HG03521 (cell line): Measurements from ENCODE around the gene SLC1A5.

ENCODE experiments used
- ATAC-seq: cut with Tn5 transposase; IDR thresholded peaks from one replicate; pipeline ENCODE4 v1.9.1; 2021; ENCODE audit warnings: mild to moderate bottlenecking, moderate library complexity; ENCODE audit not compliant: unreplicated experiment

The SLC1A5 gene

DNA sequence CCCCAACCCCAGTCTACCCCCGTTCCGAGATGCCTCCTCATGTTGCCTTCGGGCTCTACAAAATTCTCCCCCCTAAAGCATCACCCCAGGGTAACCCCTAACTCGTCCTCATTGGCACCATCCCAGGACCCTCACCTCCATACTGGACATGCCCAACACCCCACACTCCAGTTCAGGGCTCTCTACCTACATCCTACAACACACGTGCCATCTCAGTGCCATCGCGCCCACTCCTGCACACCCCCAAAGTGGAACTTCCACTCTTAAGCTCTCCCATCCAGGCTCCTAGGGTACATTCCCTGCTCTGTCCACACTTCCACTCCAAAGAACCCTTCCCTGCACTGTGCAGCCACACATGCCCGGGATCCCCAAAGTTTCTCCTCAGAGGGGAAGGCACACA, 43.4 kb downstream of the SLC1A5 start:
- ATAC-seq = no peak

DNA sequence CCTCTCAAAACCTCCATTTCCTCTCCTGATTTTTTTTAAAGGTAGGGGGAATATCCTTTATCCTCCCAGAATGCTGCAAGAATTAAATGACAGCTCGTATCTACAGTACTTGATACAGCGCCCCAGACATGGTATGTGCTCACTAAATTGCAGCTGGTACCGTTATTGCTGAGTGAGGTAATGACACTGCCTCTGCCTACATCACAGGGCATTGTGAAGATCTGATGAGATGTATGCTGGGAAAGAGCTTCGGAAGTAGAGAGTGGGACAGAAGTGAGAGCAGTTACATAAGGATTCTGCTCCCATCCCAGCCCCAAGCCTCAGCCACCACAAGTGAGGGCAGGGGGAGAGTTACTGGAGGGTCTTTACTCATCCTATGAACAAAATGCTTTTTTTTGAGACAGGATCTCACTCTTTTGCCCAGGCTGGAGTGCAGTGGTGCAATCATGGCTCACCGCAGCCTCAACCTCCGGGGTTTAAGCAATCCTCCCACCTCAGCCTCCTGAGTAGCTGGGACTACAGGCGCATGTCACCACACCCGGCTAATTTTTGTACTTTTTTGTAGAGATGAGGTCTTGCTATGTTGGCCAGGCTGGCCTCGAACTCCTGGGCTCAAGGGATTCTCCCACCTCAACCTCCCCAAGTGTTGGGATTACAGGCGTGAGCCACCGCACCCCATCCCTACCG, 44.2 kb downstream of the SLC1A5 start:
- no peak for ATAC-seq

- no peak for ATAC-seq
These were observed 45.4 kb downstream of the SLC1A5 start for GRCh38 chr19:46742926-46743480.

DNA sequence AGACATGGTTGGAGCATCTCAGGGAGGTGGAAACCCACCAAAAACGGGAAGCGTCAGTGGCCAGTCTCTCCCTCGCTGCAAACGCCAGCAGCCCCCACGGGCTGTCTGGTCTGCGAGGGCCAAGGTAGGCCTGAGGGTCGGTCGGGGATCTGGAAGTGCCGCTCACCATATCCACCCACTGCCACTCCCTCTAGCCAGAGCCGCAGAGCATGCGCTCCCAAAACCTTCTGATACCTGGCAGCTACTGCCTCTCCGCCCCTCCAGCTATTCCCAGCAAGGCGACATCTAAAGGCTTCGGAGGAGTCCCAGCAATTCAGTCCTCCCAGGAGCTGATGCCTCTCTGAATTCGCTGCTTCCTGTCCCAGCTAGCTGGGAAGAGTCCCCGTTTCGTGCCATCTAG, 46.9 kb downstream of the SLC1A5 start:
- ATAC-seq = no peak

DNA sequence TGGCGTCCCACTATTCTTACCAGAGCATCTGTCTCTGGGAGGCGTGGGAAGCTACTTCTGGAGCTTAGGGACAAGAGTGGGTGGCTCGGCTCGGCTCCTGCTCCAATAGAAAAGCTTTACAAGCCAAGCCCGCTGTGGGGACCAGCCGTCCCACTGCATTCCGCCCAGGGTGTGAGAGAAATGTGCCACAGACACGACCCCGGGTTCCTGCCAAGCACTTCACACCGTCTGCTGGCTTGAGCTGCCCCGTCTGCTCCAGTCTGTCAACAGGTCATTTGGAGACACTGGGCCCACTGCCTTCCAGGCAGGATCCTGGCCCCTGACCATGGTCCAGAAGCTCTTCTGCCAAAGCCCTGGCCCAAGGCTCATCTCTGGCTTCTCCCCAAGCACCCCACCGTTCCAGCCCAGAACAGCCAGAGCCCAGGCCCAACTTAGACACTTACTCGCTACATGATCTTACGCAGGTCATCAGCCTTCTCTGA, 49.1 kb downstream of the SLC1A5 start:
- ATAC-seq = no peak

DNA sequence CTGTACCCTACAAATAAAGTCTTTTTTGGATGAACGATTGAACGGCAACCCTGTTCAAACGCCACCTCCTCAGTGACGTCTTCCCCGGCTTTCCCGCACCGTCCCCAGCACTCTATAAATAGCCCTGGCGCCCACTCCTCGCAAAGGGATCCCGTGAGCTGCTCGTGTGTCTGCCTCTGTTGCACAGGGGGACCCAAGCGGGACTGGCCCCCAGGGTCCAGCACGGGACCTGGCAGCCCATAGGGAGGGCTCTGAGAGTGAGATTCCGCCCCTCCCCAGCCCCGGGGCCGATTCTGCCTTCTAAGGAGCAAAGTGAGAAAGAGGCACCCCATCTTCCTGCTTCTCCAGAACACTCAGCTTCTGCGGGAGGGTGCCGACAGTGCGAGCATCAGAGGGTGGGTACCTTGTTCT, 50.6 kb downstream of the SLC1A5 start:
- ATAC-seq = no peak

- no peak for ATAC-seq
These were observed 51.1 kb downstream of the SLC1A5 start for GRCh38 chr19:46737298-46737654.

- ATAC-seq = no peak
These were observed 51.7 kb downstream of the SLC1A5 start for GRCh38 chr19:46736531-46737297.

DNA sequence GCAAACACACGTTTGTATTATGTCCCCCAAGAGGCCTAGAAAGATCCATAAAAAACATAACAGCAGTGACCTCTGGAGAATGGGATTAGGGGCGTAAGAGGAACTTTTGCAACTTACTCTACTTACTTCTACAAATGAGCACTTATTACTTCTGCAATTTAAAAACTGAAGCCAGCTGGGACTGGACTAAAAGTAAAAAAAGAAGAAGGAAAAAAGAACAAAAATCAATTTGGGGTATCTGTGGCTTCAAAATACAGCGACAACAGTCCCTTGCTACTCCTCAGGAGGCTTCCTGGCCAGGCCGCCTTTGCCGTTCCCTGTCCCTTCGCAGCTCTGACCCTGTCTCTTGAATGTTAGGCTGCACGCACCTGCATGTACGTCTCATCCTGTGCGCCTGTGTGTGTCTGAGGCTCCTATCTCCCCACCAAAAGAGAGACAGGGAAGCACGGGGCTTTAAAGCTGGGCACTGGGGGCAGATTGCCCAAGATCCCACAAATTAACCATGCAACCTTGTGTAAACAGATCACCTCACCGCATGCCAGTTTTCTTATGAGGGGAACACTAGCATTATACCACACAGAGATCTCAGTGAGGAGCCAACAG, 54.6 kb downstream of the SLC1A5 start:
- ATAC-seq = no peak

- no peak for ATAC-seq
These were observed 55.3 kb downstream of the SLC1A5 start for GRCh38 chr19:46732966-46733689.

GRCh38 chr19:46732172-46732938, 56.0 kb downstream of the SLC1A5 start:
- no peak for ATAC-seq

- no peak for ATAC-seq
These were observed 56.8 kb downstream of the SLC1A5 start for GRCh38 chr19:46731584-46731983.

- no peak for ATAC-seq
These were observed 57.3 kb downstream of the SLC1A5 start for GRCh38 chr19:46731007-46731501.

DNA sequence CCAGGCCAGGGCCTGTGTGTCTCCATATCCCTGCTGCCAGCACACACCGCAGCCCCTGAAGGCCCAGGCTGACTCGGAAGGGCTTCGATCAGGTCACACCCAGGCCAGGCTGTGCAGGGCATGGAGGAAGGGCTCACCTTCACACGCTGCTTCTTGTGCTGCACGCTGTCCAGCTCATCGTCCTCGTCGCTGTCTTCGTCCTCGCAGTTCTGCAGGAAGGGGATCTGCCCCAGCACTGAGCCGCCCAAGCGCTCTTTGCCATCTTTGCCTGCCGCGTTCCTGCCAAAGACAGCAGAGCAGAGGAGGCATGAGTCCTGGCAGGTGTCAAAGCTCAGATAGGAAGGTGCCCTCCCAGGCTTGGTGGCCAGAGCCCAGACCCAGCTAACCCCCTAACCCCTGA, 57.8 kb downstream of the SLC1A5 start:
- no peak for ATAC-seq

DNA sequence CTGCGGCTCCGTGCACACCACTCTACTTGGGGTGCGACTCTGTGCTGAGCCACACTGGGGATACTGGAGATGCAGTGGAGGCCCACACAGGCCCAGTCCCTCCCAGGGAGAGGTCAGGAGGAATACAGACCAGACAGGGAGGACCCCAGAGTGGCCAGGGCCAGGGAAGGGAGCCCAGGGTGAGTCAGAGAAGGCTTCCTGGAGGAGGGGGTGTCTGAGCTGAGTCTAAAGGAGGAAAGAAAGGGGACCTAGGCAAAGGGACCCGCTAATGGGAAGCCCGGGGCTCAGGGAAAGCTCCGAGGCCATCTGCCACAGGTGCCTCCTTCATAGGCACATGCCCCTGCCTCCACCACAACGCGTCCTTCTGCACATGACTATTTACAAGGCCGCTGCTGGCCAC, 58.2 kb downstream of the SLC1A5 start:
- no peak for ATAC-seq

GRCh38 chr19:46729696-46730095, 58.7 kb downstream of the SLC1A5 start:
- ATAC-seq = no peak

- ATAC-seq = no peak
These were observed 59.6 kb downstream of the SLC1A5 start for GRCh38 chr19:46728693-46729339.

DNA sequence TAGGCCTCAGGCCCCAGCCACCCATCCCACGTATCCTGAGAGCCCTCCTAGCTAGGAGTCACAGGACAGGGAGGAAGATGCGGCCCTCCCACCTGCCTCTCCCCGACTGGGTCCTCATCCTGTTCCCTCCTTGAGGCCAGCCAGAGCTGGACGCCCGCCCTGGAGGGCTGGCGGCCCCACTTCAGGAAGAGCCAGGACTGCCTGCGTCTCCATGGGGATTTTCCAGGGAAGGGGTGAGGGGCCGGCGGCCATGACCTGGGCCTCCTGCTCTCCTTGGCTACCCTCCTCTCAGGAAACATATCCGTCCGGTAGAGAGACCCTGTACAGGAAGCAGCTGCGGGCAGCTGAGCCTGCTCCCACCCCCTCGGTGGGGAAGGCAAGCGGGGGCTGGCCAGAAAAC, 60.2 kb downstream of the SLC1A5 start:
- no peak for ATAC-seq

DNA sequence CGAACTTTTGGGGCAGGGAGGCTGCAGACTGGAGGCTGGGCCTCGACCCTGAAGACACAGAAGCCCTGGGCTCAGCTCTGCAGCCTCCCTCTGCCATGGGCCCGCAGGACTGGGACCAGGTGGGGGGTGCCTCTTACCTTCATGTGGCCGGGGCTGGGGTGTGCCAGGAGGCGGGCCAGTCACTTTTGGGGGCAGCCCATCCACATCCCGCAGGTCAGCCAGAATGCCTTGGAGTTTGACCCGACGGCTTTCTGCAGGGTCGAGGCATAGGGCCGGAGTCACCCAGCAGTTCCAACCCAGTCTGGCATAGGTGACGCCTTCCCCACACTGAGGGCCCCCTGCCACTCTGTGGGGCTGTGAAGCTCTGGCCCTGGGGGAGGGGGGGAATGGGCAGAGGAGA, 60.6 kb downstream of the SLC1A5 start:
- ATAC-seq = no peak
